Cardiac septum (tissue), 1 donor: Measurements from ENCODE around the gene FOXR1. TPM values are rescaled to one million over a fixed set of nuclear protein-coding genes. Genes with fewer than 3 reads are reported as not detected.

Experiments
- DNase-seq: peaks from one replicate; pipeline ENCODE4 v3.0.0-alpha.2; 2020; ENCODE audit warnings: low spot score
- intact Hi-C: fragments of 100-400 bp; cut with DNase I; formaldehyde crosslinking; loops from one replicate; pipeline ENCODE4 v1.14.0; 2022
- long read RNA-seq: library from polyadenylated mRNA; unstranded; transcript quantifications from one replicate; pipeline ENCODE4 v2.0.0, GENCODE V29; 2021
- total RNA-seq: library from RNA; stranded (reverse); fragmentation: NEBNext Ultra II Directional; extraction: Animal tissue kit (Norgen Biotek cat#: 25700); gene quantifications from one replicate; pipeline ENCODE4 v1.2.1, GENCODE V29; 2021
- donor health status: DM: no; HTN: no; CAD: no.

The FOXR1 gene, protein sequence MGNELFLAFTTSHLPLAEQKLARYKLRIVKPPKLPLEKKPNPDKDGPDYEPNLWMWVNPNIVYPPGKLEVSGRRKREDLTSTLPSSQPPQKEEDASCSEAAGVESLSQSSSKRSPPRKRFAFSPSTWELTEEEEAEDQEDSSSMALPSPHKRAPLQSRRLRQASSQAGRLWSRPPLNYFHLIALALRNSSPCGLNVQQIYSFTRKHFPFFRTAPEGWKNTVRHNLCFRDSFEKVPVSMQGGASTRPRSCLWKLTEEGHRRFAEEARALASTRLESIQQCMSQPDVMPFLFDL
- not detected for total RNA-seq
- long read RNA-seq: 0 reads

- intact Hi-C loops: no loop called here
- no peak for DNase-seq
These were observed at the start of gene FOXR1 for GRCh38 chr11:118971646-118972045. FOXR1 (plus strand) TSS chr11:118971761; CDS start chr11:118971932, 171 bp downstream.

- intact Hi-C loops: no loop called here
- DNase-seq: peak; percentile 88
These were observed 49.4 kb upstream of the FOXR1 start for GRCh38 chr11:118921929-118922744.

DNA sequence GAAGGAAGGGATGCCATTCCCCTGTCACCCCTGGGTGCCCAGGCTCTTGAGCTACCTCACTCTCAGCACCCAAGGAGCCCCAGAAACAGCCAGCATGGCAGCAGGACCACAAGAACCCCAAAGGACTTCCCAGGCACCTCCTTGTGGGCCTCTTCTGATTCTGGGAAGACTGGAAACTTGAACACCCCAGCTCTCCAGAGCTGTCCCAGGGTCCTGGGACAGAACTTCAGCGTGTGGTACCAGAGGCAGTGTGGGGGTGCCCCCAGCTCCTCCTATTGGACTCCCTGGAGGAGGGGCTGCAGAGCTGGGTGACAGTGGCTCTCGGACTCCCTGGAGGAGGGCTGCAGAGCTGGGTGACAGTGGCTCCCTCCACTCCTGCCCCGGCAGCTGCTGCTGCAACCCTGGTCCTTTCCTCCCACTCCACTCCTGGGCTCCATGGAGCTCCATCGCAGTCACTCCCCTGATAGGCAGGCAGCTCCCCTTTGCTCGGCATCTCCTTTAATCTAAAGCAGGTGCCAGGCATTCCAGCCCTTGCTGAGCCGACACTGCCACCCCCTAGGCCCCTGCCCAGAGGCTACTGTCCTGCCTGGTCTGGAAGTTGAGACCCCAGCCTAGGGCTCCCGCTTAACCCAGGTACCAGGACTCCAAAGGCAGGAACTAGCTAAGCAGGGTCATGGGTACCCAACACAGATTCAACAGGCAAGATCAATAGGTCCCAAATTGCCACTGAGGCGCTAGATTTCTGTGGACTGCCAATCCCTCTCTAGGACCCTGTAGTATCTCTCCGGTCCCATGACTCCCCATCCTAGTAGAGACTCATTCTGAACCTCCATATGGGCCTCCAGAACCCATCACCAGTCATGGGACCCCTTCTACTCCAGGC is 48.6 kb upstream of the FOXR1 start:
- no peak for DNase-seq
- intact Hi-C loops: no loop called here

DNA sequence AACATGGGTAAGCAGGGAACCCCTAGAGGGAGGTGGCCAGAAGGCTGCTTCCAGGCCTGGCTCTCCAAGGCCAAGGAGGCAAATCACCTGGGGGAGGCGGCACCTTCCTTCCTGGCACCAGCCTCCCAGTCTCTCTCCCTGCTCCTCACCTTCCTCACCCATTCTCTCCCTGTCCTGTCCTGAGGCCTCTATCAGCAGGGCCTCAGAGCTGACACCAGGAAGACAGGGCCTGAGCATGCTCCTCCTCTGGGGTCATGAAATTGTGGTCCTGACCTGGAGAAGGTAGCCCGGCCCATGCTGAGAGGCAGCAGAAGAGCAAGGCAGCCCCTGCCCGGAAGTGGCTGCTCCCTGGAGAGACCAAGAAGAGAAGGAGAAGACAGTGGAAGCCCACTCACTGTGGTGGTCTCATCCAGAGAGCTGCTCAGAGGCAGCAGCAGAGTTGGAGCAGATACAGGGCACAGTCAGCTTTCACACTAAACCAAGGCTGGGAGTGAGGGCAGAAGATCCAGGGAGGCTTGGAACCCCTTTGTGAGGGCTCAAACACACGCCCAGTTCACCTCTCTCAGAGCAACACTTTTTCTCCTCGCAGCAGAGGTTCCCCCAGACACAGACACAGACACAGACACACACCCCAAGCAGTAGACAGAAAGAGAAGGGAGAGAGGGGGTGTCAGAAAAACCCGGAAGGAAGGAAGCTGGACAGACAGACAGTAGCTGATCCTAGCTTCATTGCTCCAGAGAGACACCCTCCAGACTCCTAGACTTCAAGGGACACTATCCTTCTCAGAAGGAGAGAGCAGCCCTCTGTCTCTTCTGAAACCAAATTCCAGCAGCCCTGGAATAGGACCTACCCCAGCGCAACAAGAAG is 47.6 kb upstream of the FOXR1 start:
- intact Hi-C loops: no loop called here
- no peak for DNase-seq

DNA sequence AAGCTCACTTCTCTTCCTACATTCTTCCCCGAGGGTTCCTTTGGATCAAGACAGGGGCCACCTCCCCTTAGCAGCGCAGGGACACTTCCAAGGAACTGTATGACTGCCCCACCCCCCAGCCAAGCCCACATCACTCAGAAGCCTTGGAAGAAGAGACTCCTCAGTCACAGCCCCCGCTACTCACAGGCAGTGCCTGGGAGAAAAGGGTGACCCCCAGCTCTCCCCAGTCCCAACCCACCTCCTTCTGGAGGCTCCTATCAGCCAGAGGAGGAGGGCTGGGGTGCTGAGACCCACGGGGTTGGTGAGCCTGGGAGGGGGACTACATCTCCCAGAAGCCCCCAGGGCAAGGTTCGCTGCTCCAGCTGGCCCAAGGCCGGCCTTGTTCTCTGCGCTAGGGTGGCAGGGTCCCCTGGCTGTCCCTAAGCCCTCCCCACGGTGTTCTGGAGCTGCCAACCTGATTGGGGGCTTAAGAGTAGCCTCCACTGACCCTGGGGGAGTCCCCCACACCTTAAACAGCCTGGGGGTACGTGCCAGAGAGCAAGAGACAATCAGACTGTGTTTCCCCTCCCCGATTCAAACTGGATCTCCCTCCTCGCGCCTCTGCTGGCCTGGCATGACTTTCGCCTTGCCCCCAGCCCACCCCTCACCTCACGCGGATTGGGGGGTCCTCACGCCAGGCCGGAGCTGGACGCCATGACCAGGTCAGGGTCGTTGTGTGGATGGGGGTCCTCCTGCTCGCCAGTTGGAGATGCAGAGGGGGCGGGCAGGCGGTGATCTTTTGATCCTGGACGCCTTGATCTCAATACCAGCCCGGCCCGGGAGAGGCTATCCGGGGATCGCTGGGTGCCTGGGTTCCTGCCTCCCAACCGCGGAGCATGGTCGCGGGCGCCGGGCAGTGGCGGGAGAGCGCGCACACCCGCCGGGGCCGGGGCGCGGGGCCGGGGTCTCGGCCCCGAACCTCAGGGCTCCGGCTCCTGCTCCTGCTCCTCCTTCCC is 46.7 kb upstream of the FOXR1 start:
- DNase-seq: no peak
- intact Hi-C loops: no loop called here

DNA sequence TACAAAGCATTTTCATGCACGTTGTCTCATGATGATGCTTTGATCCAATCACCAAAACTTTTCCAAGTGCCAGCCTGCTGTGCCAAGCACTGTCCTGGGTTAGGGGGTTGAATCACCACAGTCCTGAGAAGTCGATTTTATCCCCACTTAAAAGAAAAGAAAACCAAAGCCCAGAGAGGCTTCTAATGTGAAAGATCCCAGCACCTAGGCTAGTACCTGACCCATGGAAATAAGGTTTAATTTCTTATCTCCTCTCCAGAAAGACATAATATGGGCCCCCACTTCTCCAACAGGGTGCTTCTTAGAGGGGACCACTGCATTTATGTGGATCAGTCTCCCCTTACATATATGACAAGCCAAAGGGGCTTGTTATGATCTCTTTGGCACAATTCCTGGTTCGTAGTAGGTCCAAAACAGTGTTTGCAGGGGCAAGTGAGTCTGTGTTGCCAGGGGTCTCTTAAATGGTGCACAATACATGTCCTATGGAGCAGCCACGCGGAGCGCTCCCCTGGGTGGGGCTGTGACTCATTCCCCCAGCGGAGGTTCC is 43.9 kb upstream of the FOXR1 start:
- intact Hi-C loops: loop anchor here (1.0 kb wide), 3 partner anchors 20 to 237 kb away; partner anchors contain the start of gene DDX6
- DNase-seq: no peak

DNA sequence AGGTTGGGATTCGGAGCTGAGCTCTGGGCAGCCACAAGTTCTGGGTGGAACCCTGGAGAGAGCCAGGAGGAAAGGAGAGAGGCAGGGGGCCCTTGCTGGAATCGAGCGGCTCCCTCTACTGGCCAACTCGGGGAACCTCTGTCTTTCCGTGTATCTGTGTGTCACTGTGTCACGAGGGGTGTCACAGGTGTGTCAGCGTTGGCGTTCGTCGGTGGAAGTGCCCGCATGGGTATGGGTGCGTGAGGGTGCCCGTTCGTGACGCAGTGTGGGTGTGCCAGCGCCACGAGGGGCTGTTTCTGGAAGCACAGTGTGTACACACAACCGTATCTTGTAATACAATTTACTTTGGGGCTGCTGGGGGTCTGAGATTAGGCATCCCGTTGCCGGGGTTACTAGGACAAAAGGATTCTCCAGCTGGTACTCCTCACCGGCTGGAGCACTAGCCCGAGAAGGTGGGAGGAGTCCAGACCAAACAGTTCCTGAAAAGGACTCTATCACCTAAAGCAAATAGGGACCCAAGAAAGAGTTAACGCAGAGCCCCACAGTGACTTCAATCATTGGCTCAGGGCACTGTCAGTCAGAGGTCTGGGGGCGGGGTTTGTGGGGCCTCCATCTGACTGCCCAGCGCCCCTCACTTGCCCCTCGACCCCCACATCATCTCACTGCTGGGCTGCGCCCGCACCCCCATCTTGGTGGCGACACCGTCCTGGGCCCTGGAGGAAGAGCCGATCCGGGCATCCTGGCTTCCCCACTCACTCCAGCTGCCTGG is 43.3 kb upstream of the FOXR1 start:
- DNase-seq: peak; percentile 95
- intact Hi-C loops: loop anchor here (1.0 kb wide), 3 partner anchors 21 to 238 kb away; partner anchors contain the start of gene DDX6

DNA sequence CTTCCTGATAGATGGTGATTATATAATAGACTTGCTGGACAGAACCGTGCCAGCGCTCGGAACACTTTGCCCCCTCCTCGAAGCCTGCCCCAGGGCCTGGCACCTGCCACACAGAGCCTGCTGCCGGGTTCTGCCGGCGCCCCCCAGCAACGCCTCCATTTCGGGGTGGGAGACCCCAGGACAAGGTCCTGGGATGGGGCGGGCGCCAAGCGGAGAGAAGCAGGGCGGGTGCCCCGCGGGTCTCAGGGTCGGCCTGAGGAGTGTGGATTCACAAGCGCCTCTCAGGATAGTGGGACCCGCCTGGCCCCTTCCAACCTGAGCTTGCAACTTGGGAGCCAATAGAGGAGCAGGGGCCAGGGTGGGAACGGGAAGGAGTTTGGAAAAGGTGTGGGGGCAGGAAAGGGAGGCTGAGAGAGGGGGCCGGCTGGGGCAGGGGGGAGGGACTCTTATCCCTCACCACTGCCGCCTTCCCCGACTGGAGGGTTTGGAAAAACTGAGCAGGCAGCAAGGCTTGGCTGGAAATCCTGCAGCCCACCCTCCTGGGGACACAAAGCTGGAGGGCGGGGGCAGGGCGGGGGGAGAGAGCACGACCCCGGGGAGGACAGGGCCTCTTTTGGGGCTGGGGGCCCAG is 42.6 kb upstream of the FOXR1 start:
- DNase-seq: no peak
- intact Hi-C loops: loop anchor here (1.0 kb wide), 3 partner anchors 22 to 239 kb away; partner anchors contain the start of gene DDX6

DNA sequence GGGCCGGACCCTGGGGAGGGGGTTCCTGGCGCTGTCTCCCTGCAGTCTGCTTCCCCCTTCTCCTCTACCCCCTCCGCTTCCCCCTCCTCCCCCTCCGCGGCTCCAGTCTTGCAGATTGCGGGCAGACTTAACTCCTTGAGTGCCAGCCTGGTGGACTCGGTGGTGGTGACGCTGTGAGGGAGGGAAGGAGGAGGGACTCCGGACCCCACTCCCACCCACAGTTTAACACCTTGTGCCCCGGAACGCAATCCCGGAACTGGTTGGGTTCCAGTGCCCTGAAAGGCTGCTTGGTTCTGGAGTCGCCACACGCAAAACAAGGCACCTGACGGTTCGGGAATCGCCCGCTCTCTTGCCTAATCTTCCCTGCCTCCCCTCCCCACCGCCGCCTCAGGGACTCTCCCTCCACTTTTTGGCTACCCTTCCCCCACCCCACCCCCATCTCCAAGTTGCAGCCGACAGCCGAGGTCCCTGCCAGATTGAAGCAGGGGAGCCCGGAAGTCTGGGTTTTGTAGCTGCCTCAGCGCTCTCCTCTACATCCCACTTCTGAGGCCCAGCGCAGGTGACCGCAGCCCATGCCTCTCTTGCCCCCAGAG is 42.0 kb upstream of the FOXR1 start:
- DNase-seq: peak; percentile 89
- intact Hi-C loops: loop anchor here (2.0 kb wide), 1 partner anchor 27 kb away; the partner anchor contains the start of gene UPK2

- DNase-seq: no peak
- intact Hi-C loops: loop anchor here (2.0 kb wide), 1 partner anchor 27 kb away; the partner anchor contains the start of gene UPK2
These were observed 41.4 kb upstream of the FOXR1 start for GRCh38 chr11:118930094-118930712.

GRCh38 chr11:118931571-118931970 is 40.0 kb upstream of the FOXR1 start:
- no peak for DNase-seq
- intact Hi-C loops: loop anchor here (2.0 kb wide), 1 partner anchor 25 kb away; the partner anchor contains the start of gene UPK2

GRCh38 chr11:118933486-118933885 is 38.1 kb upstream of the FOXR1 start:
- intact Hi-C loops: no loop called here

DNA sequence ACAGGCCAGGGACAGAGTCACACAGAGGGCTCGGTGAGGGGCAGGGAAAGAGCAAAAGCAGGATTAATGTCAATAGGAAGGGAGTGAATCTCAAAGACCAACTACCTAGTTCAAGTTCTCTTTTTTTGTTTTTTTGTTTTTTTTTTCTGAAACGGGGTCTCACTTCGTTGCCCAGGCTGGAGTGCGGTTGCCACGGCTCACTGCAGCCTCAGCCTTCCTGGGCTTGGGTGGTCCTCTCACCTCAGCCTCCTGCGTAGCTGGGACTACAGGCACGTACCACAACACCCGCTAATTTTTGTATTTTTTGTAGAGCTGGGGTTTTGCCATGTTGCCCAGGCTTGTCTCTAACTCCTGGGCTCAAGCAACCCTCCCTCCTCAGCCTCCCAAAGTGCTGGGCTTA is 36.2 kb upstream of the FOXR1 start:
- DNase-seq: no peak
- intact Hi-C loops: no loop called here

More at GRCh38 chr11:118933486-118933885, 38.1 kb upstream of the FOXR1 start:
- DNase-seq: no peak

DNA sequence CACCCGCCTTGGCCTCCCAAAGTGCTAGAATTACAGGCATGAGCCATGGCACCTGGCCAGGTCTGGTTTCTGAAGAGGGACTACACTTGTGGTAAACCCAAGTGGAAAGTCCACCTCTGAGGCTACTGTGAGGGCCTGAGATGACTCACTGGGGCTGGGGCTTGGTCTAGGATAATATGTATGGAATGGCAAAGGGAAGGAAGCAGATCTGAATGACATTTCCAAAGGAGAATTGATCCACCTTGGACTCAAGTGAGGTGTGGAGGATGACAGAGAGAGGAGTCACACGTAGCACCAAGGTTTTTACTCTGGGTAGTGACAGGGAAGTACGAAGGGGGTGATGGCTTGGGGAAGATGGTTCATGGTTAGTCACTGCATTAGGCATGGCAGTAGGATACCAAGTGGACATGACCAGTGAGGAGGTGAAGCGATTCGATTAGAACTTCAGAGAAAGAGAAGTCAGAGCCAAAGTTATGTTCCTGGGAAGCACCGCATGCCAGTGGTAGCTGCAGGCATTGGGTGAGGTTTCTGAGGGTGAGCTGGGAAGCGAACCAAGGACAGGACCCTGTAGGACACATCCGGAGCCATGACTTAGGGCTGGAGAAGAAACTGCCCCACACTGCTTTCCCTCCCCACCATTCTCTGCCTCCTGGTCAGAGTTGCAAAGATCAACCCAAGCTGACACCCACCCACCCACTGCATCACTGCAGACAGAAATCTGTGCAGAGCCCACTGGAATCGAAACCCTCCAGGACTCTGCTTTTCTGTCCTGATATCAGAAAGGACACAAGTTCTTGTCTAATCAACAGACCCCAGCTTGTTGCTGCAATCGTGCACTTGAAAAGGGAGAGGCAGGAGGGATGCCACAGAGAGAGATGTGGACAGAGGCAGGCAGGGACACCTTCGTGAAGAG is 32.8 kb upstream of the FOXR1 start:
- no peak for DNase-seq
- intact Hi-C loops: no loop called here
